ENCODE results near the gene MATK.

Gene MATK

GRCh38 chr19:3736106-3736724 is 50.0 kb downstream of the MATK start:
- Histone ChIP-seq H3K4me1 (ENCODE audit: control insufficient read depth in 2 of 2, insufficient read depth in 2 of 2, low read length in 2 of 2) (no peaks in the 10 kb centered on the region), H3K4me3 (ENCODE audit: low read length in 2 of 2) (no peak overlapping the region), H3K9me3 (ENCODE audit: control insufficient read depth in 2 of 2, low read length in 2 of 2) (no peaks in the 10 kb centered on the region), H3K36me3 (ENCODE audit: control insufficient read depth in 2 of 2, insufficient read depth in 2 of 2, low read length in 2 of 2) (peaks cover 50 to 53% of the 10 kb centered on the region in 2 donors), H3K9ac (ENCODE audit: low read depth in 1 of 2, low read length in 2 of 2) (no peak overlapping the region), H3K27me3 (ENCODE audit: control insufficient read depth in 2 of 2, insufficient read depth in 2 of 2, low read length in 2 of 2) (no peaks in the 10 kb centered on the region), H3K27ac (ENCODE audit: low read depth in 2 of 2, low read length in 2 of 2) (no peak overlapping the region)

GRCh38 chr19:3734310-3734600 is 51.9 kb downstream of the MATK start:
- peaks cover 54 to 55% of the 10 kb centered on the region in 2 donors for H3K36me3 ChIP-seq (ENCODE audit: control insufficient read depth in 2 of 2, insufficient read depth in 2 of 2, low read length in 2 of 2)

GRCh38 chr19:3733549-3734309 is 52.5 kb downstream of the MATK start:
- H3K27me3 ChIP-seq (ENCODE audit: control insufficient read depth in 2 of 2, insufficient read depth in 2 of 2, low read length in 2 of 2): no peaks in the 10 kb centered on the region
- H3K4me3 ChIP-seq (ENCODE audit: low read length in 2 of 2): no peak overlapping the region
- no peak overlapping the region for H3K9ac ChIP-seq (ENCODE audit: low read depth in 1 of 2, low read length in 2 of 2)
- H3K9me3 ChIP-seq (ENCODE audit: control insufficient read depth in 2 of 2, low read length in 2 of 2): no peaks in the 10 kb centered on the region
- H3K36me3 ChIP-seq (ENCODE audit: control insufficient read depth in 2 of 2, insufficient read depth in 2 of 2, low read length in 2 of 2): peaks cover 51 to 52% of the 10 kb centered on the region in 2 donors
- H3K4me1 ChIP-seq (ENCODE audit: control insufficient read depth in 2 of 2, insufficient read depth in 2 of 2, low read length in 2 of 2): no peaks in the 10 kb centered on the region
- H3K27ac ChIP-seq (ENCODE audit: low read depth in 2 of 2, low read length in 2 of 2): no peak overlapping the region

More at GRCh38 chr19:3734310-3734600, 51.9 kb downstream of the MATK start:
- H3K9ac ChIP-seq (ENCODE audit: low read depth in 1 of 2, low read length in 2 of 2): no peak overlapping the region
- H3K4me3 ChIP-seq (ENCODE audit: low read length in 2 of 2): no peak overlapping the region
- H3K4me1 ChIP-seq (ENCODE audit: control insufficient read depth in 2 of 2, insufficient read depth in 2 of 2, low read length in 2 of 2): no peaks in the 10 kb centered on the region
- H3K27me3 ChIP-seq (ENCODE audit: control insufficient read depth in 2 of 2, insufficient read depth in 2 of 2, low read length in 2 of 2): no peaks in the 10 kb centered on the region
- H3K9me3 ChIP-seq (ENCODE audit: control insufficient read depth in 2 of 2, low read length in 2 of 2): no peaks in the 10 kb centered on the region
- no peak overlapping the region for H3K27ac ChIP-seq (ENCODE audit: low read depth in 2 of 2, low read length in 2 of 2)

GRCh38 chr19:3732108-3732507 is 54.1 kb downstream of the MATK start:
- Histone ChIP-seq H3K9ac (ENCODE audit: low read depth in 1 of 2, low read length in 2 of 2) (no peak overlapping the region), H3K9me3 (ENCODE audit: control insufficient read depth in 2 of 2, low read length in 2 of 2) (no peaks in the 10 kb centered on the region), H3K36me3 (ENCODE audit: control insufficient read depth in 2 of 2, insufficient read depth in 2 of 2, low read length in 2 of 2) (peaks cover 36% of the 10 kb centered on the region in 2 donors), H3K4me3 (ENCODE audit: low read length in 2 of 2) (no peak overlapping the region), H3K4me1 (ENCODE audit: control insufficient read depth in 2 of 2, insufficient read depth in 2 of 2, low read length in 2 of 2) (peaks cover 0 to 3% of the 10 kb centered on the region in 2 donors), H3K27ac (ENCODE audit: low read depth in 2 of 2, low read length in 2 of 2) (no peak overlapping the region), H3K27me3 (ENCODE audit: control insufficient read depth in 2 of 2, insufficient read depth in 2 of 2, low read length in 2 of 2) (no peaks in the 10 kb centered on the region)

GRCh38 chr19:3730457-3730958 is 55.7 kb downstream of the MATK start:
- Histone ChIP-seq H3K9ac (ENCODE audit: low read depth in 1 of 2, low read length in 2 of 2) (no peak overlapping the region), H3K36me3 (ENCODE audit: control insufficient read depth in 2 of 2, insufficient read depth in 2 of 2, low read length in 2 of 2) (peaks cover 29% of the 10 kb centered on the region in 2 donors), H3K4me1 (ENCODE audit: control insufficient read depth in 2 of 2, insufficient read depth in 2 of 2, low read length in 2 of 2) (peaks cover 5 to 8% of the 10 kb centered on the region in 2 donors), H3K4me3 (ENCODE audit: low read length in 2 of 2) (no peak overlapping the region), H3K27me3 (ENCODE audit: control insufficient read depth in 2 of 2, insufficient read depth in 2 of 2, low read length in 2 of 2) (no peaks in the 10 kb centered on the region), H3K9me3 (ENCODE audit: control insufficient read depth in 2 of 2, low read length in 2 of 2) (no peaks in the 10 kb centered on the region), H3K27ac (ENCODE audit: low read depth in 2 of 2, low read length in 2 of 2) (no peak overlapping the region)
